Right lobe of liver (tissue), 4 donors: ENCODE data around the gene TRIM28.
A peak's percentile ranks its signal among the peaks of the same experiment; 100 is the strongest.

Experiments
- POLR2A ChIP-seq: fragments of 450-650 bp; IDR thresholded peaks from one replicate; pipeline ENCODE4 v1.6.1; 2017; ENCODE audit warnings: antibody characterized with exemption, mild to moderate bottlenecking
- TF ChIP-seq, protein P1 (sequence below), 4 donors: fragments of 200-600 bp in 3 of 4; fragments of 450-650 bp in 1 of 4; IDR thresholded peaks; one replicate each; pipeline versions ENCODE4 v1.5.1 to v1.8.0; 2016 to 2022; ENCODE audit warnings: antibody characterized with exemption in 4 of 4, mild to moderate bottlenecking in 2 of 4
- donor health status: DM: no; HTN: no; CAD: no.
- donor health status: DM: no; HTN: no; CAD: no.
- donor health status: DM: no; HTN: yes; CAD: no.

- TF ChIP-seq, protein P1, sequence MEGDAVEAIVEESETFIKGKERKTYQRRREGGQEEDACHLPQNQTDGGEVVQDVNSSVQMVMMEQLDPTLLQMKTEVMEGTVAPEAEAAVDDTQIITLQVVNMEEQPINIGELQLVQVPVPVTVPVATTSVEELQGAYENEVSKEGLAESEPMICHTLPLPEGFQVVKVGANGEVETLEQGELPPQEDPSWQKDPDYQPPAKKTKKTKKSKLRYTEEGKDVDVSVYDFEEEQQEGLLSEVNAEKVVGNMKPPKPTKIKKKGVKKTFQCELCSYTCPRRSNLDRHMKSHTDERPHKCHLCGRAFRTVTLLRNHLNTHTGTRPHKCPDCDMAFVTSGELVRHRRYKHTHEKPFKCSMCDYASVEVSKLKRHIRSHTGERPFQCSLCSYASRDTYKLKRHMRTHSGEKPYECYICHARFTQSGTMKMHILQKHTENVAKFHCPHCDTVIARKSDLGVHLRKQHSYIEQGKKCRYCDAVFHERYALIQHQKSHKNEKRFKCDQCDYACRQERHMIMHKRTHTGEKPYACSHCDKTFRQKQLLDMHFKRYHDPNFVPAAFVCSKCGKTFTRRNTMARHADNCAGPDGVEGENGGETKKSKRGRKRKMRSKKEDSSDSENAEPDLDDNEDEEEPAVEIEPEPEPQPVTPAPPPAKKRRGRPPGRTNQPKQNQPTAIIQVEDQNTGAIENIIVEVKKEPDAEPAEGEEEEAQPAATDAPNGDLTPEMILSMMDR (IDR thresholded peaks at IDR 0.05): no peak
- TF ChIP-seq POLR2A: peak; percentile 86
These were observed 15.6 kb downstream of the TRIM28 start for GRCh38 chr19:58559275-58560006.
